DMS114 treated with DMSO at 0.1 percent for 48 hours (cell line): ENCODE data around the gene SLC22A16.

Experiments used
- DNase-seq: peaks from one replicate; lab custom pipeline; 2025; ENCODE audit not compliant: unreplicated experiment; lab: John Stamatoyannopoulos, UW

SLC22A16 gene

DNA sequence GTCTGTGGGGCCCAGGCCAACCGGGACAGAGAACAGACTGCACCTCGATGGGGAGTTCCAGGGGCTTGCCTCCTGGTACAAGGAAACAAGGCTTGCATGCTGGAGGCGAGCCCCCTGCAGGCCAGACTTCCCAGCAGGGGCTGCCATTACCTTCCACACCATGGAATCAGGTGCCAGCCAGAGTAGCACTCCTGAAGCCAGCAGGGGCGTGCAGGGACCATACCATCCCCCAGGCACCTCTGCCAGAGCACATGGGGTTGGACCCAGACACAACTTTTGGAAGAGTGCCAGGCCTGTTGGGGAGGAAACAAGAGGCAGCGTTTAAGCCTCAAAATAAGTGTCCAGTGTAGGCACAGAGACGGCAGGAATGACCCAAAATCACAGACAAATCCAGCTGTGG lies 67.5 kb downstream of the SLC22A16 start:
- DNase-seq: no peak

DNA sequence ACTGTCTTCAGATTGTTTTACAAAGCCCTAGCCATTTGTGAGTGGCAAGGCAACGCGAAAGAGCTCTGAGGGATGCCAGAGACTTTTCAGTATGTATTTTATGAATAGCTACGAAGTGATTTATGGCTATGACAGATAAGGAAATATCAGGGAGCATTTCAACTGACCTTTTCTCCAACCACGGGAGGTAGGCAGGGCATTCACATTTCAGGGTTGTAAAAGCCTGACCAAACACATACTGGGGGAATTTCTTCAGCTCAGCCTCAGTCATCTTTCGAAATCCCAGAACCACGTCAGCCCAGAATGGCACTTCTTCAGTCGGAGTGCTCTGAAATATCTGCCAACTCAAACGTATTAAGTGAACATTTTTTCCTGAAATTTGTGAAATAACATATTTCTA lies 71.8 kb downstream of the SLC22A16 start:
- DNase-seq: no peak

DNA sequence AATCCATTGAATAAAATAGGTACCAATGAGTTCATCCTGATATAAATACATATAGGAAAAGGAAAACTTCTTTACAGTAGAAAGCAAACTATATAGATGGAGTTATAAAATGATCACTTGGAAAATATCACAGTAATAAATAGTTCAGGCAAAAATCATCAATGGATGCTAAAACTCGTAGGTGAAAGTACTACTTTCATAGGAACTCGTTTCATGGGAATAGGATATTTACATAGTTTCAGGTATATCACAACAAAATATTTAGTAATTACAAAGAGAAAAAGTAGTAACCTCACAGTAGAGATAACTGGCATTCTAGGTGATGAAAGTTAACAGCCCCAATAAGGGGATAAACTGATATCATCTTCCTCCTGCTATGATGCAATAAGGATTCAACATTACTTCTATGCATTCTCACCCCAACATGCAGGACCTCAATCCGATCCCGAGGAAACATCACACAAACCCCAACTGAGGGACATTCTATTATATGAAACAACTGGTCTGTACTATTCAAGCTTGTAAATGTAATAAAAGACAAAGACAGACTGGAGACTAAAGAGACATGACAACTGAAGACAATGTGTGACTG lies 74.7 kb downstream of the SLC22A16 start:
- no peak for DNase-seq

DNA sequence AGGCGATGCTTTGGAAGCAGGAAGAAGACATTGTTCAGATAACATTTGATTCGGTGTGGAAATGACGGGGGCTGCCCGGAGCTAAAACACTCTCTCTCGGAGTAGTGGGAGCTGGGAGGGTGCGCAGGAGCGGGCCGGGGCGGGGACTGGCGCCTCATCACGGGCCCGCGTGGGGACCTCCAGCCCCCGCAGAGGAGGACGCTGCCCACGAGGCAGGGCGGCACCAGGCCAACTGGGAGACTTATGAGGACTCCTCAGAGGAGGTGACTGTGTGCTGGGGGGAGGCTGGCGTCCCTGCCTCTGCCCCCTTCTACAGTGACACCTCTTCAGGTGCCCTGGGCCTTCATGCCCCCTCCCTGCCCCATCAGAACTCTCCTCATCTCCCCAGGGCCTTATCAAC lies 76.2 kb downstream of the SLC22A16 start:
- no peak for DNase-seq

DNA sequence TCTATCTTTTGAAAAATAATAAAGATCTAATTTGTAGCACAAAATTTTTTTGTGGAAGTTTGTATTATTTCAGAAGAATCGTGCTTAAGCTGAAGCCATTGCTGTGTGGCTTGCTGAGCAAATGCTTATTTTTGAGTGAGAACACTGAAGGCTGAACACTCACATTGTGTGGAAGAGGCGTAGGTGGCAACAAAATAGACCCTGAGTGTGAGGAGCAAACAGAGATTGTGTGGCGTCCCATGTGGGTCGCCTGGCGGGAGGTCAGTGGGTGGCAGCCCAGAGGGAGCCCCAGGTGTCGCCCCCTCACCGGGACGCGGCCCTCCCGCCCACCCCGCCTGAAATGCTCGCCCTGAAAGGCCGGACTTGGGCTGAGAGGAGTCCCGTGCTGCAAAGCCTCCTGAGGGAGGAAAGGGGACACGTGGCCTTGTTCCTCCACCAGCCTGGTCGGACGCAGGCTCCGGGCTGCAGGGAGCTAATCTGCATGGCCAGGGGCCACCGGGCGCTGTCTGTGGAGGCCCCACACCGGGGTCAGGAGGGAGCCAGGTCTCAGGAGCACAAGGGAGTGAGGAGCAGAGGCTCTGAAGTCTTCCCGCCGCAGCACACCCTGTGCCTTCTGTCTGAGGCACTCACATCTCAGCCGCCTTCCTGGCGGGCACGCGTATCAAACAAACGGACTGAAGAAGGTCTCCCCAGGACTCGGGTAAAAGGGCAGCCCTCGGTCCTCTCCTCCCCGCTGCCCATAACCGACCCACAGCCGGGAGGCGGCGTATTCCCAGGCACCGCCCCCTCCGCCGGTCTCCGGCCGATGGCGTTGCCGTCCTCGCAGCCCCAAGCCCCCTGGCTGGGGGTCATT lies 77.0 kb downstream of the SLC22A16 start:
- DNase-seq: no peak

DNA sequence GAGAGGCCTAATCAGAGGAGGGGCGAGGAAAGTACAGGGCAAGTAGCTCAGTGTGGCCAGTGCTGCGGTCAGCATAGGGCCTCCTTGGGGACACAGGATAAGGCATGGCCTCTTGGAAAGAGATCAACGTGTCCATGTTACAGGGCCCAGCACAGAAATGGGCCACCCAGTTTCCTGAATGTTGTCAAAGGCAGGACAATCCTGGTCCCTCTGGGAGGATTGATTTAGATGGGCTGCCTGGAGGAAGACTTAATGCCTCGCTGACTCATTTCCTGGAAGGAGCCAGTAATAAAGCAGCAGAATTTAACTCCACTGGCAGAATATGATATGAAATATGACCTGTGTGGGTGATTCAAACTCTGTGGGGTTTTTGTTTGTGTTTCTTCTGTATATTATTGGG lies 77.6 kb downstream of the SLC22A16 start:
- DNase-seq: no peak

DNA sequence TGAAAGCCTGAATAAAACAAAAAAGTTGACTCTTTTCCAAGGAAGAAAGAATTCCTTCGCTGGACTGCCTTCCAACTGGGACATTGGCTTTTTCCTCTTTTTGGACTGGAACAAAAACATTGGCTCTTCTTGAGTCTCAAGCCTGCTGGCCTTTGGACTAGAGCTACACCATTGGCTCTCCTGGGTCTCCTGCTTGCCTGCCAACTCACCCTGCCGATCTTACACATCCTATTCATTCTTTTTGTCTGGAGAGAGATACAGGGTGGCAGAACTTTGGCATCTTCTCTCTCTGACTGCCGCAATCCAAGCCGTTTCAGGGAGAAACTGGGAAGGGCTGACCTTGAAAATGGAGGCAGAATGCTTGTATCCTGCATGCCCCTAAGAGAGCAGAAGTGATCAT lies 81.2 kb downstream of the SLC22A16 start:
- DNase-seq: no peak

DNA sequence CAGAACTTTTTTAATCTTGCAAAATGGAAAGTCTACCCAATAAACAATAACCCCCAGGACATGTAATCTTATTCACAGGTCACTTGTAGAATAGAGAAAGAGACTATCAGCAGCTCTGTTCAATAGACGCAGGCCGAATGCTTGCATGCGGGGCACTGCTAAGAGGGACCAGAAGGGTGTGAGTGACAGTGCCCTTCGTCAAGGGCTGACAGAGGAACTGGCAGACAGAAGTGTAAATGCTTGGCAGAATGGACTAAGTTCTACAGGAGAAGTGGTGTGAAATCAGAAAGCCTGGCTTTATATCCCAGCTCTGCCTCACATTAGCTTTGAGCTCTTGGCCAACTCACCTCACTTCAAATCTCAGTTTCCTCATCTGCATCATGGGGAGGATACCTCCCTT lies 82.0 kb downstream of the SLC22A16 start:
- no peak for DNase-seq

DNA sequence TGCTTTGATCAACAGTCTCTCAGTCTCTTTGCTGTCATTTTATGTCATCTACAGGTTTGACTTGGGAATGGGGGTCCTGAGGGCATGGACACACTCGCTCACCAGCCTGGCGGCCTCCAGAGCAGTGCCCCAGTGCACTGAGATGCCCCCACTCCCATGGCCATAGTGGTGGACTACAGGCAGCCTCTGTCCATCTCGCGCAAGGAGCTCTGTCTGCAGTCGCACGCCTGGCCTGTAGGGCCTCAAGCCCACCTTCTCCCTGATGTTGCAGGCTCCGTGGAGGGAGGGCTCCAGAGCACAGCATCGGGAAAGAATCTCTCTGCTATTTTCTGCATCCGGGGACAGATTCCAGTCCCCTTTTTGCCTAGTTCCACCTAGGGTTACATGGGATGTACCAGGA lies 83.7 kb downstream of the SLC22A16 start:
- no peak for DNase-seq

DNA sequence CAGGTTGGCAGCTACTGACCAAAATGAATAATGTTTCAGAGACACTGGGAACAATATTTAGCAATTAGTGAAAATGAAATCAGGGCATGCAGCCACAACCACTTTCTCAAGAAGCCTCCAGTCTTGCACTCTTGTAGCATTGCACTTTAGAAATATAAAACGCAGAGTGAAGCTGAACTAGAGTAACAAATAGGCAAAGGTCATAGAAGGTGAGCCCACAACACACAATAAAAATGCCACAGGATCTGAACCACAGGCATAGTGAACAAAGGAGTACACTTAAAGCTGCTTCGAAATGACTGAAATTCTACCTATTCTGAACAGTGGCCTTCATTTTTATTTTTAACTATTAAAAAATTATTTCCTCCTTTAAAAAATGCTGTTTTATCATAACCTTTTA lies 86.0 kb downstream of the SLC22A16 start:
- DNase-seq: no peak

DNA sequence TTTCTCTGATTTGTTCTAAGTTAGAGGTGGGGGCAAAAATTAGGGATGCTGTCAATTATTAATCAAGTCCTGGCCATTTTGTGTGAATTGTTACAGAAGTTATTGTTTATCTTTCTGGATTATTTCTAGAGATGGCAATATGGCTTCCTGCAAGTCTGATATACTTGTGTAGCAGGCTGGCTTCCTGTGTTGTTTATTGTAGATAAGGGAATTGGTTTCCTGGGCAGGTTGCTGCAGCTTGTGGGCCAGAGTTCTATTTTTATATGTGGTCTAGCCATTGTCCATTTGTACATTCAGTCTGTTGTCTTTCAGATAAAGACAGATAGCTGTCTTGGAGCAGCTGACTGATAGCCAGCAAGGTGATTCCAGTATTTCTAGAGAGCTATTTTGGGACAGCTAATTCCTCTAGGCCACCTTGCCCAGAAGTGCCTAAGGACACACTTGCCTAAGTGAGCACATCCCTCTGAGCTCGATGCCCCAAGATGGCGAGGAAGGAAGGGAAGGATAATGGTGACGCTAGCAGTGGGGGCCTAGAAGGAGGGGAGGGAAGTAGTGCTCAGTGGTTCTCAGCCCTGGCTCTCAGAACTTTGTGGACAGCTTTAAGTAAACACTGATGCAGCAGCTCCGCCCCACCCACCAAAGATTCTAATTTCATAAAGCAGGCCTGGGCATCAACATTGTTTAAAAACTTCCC lies 86.6 kb downstream of the SLC22A16 start:
- no peak for DNase-seq

DNA sequence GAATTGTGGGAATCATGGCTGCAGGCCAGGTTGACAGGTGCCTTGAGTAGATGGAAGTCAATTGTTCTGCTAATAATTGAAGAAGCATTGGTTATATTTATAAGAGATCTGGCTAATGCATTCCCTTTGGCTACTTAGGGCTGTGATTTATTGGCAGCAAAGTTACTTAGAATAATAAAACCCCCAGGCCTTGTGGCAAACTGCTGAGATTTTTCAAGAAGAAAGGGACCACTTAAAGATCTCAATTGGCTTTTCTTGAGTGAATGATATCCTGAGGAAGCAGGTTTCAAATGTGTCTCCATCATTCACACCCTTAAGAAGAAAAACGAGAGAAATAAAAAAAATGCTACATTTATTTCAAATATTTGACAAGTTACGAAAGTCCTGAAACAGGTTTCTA lies 88.4 kb downstream of the SLC22A16 start:
- DNase-seq: no peak

DNA sequence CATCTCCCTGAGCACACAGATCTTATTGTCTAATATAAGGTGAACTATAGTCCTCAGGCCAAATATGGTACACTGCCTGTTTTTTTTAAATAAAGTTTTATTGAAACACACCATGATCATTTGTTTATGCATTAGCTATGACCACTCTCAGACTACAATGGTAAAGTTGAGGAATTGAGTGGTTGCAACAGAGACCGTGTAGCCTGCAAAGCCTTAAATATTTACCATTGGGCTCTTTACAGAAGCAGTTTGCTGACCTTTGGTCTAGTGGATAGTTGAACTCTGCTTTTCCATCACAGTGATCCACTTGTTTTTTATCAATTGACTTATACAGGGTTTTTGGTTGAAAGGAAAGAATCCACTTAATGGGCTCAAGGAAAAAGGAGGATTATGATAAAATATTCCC lies 91.0 kb downstream of the SLC22A16 start:
- no peak for DNase-seq

DNA sequence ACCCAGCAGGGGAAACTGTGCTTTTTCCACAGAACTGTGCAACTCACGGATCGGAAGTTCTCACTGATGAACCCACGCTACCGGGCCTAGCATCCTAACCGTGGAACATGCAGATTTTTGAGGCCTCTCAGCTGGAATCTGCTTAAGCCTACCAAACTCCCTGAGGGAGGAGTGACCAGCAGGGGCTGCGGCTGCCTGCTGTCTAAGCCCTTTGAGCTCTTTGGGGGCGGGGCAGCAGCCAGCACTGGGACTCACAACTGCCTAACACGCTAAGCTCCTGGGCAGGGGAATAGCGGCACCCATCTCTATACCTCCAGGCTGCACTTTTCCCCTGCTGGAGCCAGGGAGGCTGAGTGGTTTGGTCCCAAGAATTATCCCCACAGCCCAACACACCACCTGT lies 97.9 kb downstream of the SLC22A16 start:
- DNase-seq: no peak
